Activated CD8-positive, alpha-beta memory T cell treated with anti-CD3 and anti-CD28 coated beads, Interleukin-2, amount 50 U/mL, for 24 hours (primary cell): Measurements from ENCODE around the gene METTL5.
"Not testable (repeated sequence)": the region's sequence is repeated elsewhere in the genome, so short reads cannot be mapped to it uniquely, and the experiment has no call there.

Source experiments
- DNase-seq: peaks from one replicate; pipeline ENCODE4 v3.0.0-alpha.2; 2020; ENCODE audit errors: extremely low read depth

Gene METTL5

GRCh38 chr2:169824373-169825333 is at the start of gene METTL5:
TSS of gene METTL5 (minus strand) at chr2:169824905. CDS start at chr2:169824597, 308 bp downstream.
- DNase-seq, result no peak

GRCh38 chr2:169871994-169872393 is 47.3 kb upstream of the METTL5 start:
- no peak for DNase-seq

GRCh38 chr2:169871369-169871768 is 46.7 kb upstream of the METTL5 start:
- DNase-seq, result not testable (repeated sequence)

GRCh38 chr2:169868951-169869350 is 44.2 kb upstream of the METTL5 start:
- DNase-seq, result no peak

- DNase-seq, result no peak
Measured at GRCh38 chr2:169867579-169867978, 42.9 kb upstream of the METTL5 start.

GRCh38 chr2:169866230-169866629 is 41.5 kb upstream of the METTL5 start:
- not testable (repeated sequence) for DNase-seq

- DNase-seq, result no peak
Measured at GRCh38 chr2:169865492-169865891, 40.8 kb upstream of the METTL5 start.

GRCh38 chr2:169862816-169863215 is 38.1 kb upstream of the METTL5 start:
- DNase-seq, result no peak

- DNase-seq, result no peak
Measured at GRCh38 chr2:169860149-169860548, 35.4 kb upstream of the METTL5 start.

GRCh38 chr2:169859423-169859822 is 34.7 kb upstream of the METTL5 start:
- no peak for DNase-seq

- DNase-seq, result not testable (repeated sequence)
Measured at GRCh38 chr2:169855281-169856258, 30.9 kb upstream of the METTL5 start.

- no peak for DNase-seq
Measured at GRCh38 chr2:169853041-169853668, 28.4 kb upstream of the METTL5 start.

GRCh38 chr2:169849710-169850109 is 25.0 kb upstream of the METTL5 start:
- DNase-seq, result no peak

GRCh38 chr2:169848959-169849693 is 24.4 kb upstream of the METTL5 start:
- not testable (repeated sequence) for DNase-seq

- no peak for DNase-seq
Measured at GRCh38 chr2:169845016-169845415, 20.3 kb upstream of the METTL5 start.

GRCh38 chr2:169841625-169842024 is 16.9 kb upstream of the METTL5 start:
- not testable (repeated sequence) for DNase-seq

- no peak for DNase-seq
Measured at GRCh38 chr2:169840747-169841142, 16.0 kb upstream of the METTL5 start.

GRCh38 chr2:169839954-169840746 is 15.4 kb upstream of the METTL5 start:
- DNase-seq, result no peak

- DNase-seq, result no peak
Measured at GRCh38 chr2:169838743-169839489, 14.2 kb upstream of the METTL5 start.
